Keratinocyte (primary cell): Measurements from ENCODE around the gene GTF3C1. TPM values are rescaled to one million over a fixed set of nuclear protein-coding genes. Genes with fewer than 3 reads are reported as not detected.

Experiments
- DNase-seq: peaks from one replicate; pipeline ENCODE4 v3.0.0-alpha.2; 2011; ENCODE audit warnings: low read depth, missing footprints, low spot score
- FAIRE-seq: peaks from 2 replicates; lab custom pipeline; 2011; peaks lifted over from hg19 to GRCh38; lab: Jason Lieb, UNC
- H2AFZ ChIP-seq: 2 replicates; pipeline ENCODE4 v1.6.0; 2012; ENCODE audit warnings: low read length, control low read depth, inconsistent platforms; ENCODE audit not compliant: control insufficient read depth
- H3K27ac ChIP-seq: 2 replicates; pipeline ENCODE4 v1.5.1; 2011; ENCODE audit warnings: low read length; ENCODE audit not compliant: control insufficient read depth, insufficient read depth
- H3K27me3 ChIP-seq: 3 replicates; pipeline ENCODE4 v1.6.0; 2011; ENCODE audit warnings: low read length; ENCODE audit not compliant: control insufficient read depth, insufficient read depth; ENCODE audit errors: extremely low read depth
- H3K36me3 ChIP-seq, 2 experiments: 2 replicates in 1 of 2; 3 replicates in 1 of 2; pipeline ENCODE4 v1.5.1; 2011; ENCODE audit warnings: low read length in 2 of 2, mild to moderate bottlenecking in 1 of 2; ENCODE audit not compliant: control insufficient read depth in 2 of 2, insufficient read depth in 2 of 2; ENCODE audit errors: extremely low read depth in 1 of 2
- H3K4me1 ChIP-seq: 3 replicates; pipeline ENCODE4 v1.5.1; 2011; ENCODE audit warnings: low read length; ENCODE audit not compliant: control insufficient read depth, insufficient read depth; ENCODE audit errors: extremely low read depth
- H3K4me2 ChIP-seq: 3 replicates; pipeline ENCODE4 v1.6.0; 2011; ENCODE audit warnings: low read depth, low read length; ENCODE audit not compliant: control insufficient read depth, insufficient read depth; ENCODE audit errors: extremely low read depth
- H3K4me3 ChIP-seq, 3 experiments: fragments of 200-600 bp in 1 of 3; sonication (generic) in 1 of 3; 2 replicates in 2 of 3; 3 replicates in 1 of 3; pipeline ENCODE4 v1.5.1; 2011 to 2016; ENCODE audit warnings: low read length in 3 of 3, mild to moderate bottlenecking in 3 of 3, control low read depth in 2 of 3, inconsistent platforms in 1 of 3, low read depth in 1 of 3, mixed read lengths in 1 of 3, mixed run types in 1 of 3, moderate library complexity in 1 of 3; ENCODE audit not compliant: control insufficient read depth in 2 of 3, insufficient read depth in 2 of 3; ENCODE audit errors: extremely low read depth in 1 of 3
- H3K79me2 ChIP-seq: 2 replicates; pipeline ENCODE4 v1.6.0; 2012; ENCODE audit warnings: low read length; ENCODE audit not compliant: control insufficient read depth, insufficient read depth
- H3K9ac ChIP-seq: 3 replicates; pipeline ENCODE4 v1.6.0; 2011; ENCODE audit warnings: low read length; ENCODE audit not compliant: control insufficient read depth, insufficient read depth; ENCODE audit errors: extremely low read depth
- H3K9me1 ChIP-seq: 3 replicates; pipeline ENCODE4 v1.6.0; 2011; ENCODE audit warnings: low read length; ENCODE audit not compliant: control insufficient read depth, insufficient read depth; ENCODE audit errors: extremely low read depth
- H3K9me3 ChIP-seq: 2 replicates; pipeline ENCODE4 v1.5.1; 2012; ENCODE audit warnings: low read depth, low read length; ENCODE audit not compliant: control insufficient read depth
- H4K20me1 ChIP-seq: 3 replicates; pipeline ENCODE4 v1.6.0; 2011; ENCODE audit warnings: low read length; ENCODE audit not compliant: control insufficient read depth, insufficient read depth; ENCODE audit errors: extremely low read depth
- EZH2 ChIP-seq: IDR thresholded peaks from one replicate; pipeline ENCODE4 v1.6.1; 2012; ENCODE audit warnings: inconsistent platforms, mild to moderate bottlenecking, low read length, moderate library complexity
- dilution Hi-C: fragments of 300-500 bp; cut with MboI; formaldehyde crosslinking; loops from one replicate; pipeline ENCODE4 v1.7.0; 2020; ENCODE audit warnings: low sequenced_read_pairs; ENCODE audit not compliant: extremely low pct_ligation_motif_present
- polyA plus RNA-seq, 5 experiments: library from polyadenylated mRNA; depleted of rRNA in 3 of 5; stranded (reverse) in 3 of 5; stranded (forward) in 1 of 5; unstranded in 1 of 5; fragments of >200 nt; gene quantifications; 1 replicate in 1 of 5; 2 replicates in 3 of 5; 3 replicates in 1 of 5; pipeline versions ENCODE4 v1.2.1 to v1.2.3, GENCODE V29; 2011 to 2012; ENCODE audit warnings: missing spikeins in 2 of 5, low read depth in 1 of 5, low replicate concordance in 1 of 5
- TF ChIP-seq, protein P1 (sequence below), 3 experiments: IDR thresholded peaks in 1 of 3; conservative IDR thresholded peaks in 1 of 3; optimal IDR thresholded peaks in 1 of 3; 2 replicates in 2 of 3; 3 replicates in 1 of 3; pipeline versions ENCODE3 to v1.5.1; 2011; ENCODE audit warnings: low read length in 3 of 3, mild to moderate bottlenecking in 3 of 3, moderate library complexity in 2 of 3, control low read depth in 1 of 3, inconsistent platforms in 1 of 3; ENCODE audit not compliant: insufficient read depth in 2 of 3; ENCODE audit errors: extremely low read depth in 1 of 3

Gene GTF3C1
- polyA plus RNA-seq, 1 donor (not counting 4 experiments of a cell fraction or from before 2014, with no cell fraction given), result 23.5 TPM

DNA sequence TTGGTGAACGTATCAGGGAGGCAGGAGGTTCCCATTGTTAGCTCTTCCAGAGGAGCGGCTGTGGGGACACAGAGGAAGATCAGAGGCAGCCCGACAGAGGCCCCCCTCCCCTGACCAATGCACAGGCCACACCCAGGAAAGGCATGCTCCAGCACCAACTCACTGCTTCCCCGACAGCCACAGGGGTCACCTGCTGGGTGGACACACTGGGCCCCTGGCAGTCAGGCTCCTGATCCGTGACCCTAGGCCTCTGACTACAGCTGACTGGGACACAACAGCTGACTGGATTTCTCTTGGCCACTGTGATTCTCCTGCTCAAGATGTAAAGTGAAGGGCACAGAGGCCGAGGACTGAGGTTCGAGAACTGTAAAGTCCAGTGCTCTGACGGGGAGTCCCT lies 84.2 kb downstream of the GTF3C1 start:
- Histone ChIP-seq H3K4me2 (no peak overlapping the region), H3K27ac (no peak overlapping the region), H3K27me3 (no peaks in the 10 kb centered on the region), H3K9ac (no peak overlapping the region), H3K9me3 (no peaks in the 10 kb centered on the region), H3K9me1 (no peaks in the 10 kb centered on the region), H3K4me1 (peaks cover 26% of the 10 kb centered on the region), H3K4me3 (no peak overlapping the region), H3K36me3 (peaks cover 35 to 46% of the 10 kb centered on the region in 2 experiments), H4K20me1 (peaks cover 4% of the 10 kb centered on the region), H2AFZ (no peak overlapping the region), H3K79me2 (no peaks in the 10 kb centered on the region)
- TF ChIP-seq, protein P1, sequence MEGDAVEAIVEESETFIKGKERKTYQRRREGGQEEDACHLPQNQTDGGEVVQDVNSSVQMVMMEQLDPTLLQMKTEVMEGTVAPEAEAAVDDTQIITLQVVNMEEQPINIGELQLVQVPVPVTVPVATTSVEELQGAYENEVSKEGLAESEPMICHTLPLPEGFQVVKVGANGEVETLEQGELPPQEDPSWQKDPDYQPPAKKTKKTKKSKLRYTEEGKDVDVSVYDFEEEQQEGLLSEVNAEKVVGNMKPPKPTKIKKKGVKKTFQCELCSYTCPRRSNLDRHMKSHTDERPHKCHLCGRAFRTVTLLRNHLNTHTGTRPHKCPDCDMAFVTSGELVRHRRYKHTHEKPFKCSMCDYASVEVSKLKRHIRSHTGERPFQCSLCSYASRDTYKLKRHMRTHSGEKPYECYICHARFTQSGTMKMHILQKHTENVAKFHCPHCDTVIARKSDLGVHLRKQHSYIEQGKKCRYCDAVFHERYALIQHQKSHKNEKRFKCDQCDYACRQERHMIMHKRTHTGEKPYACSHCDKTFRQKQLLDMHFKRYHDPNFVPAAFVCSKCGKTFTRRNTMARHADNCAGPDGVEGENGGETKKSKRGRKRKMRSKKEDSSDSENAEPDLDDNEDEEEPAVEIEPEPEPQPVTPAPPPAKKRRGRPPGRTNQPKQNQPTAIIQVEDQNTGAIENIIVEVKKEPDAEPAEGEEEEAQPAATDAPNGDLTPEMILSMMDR (optimal IDR thresholded peaks at IDR 0.05 in 1 of 3, IDR thresholded peaks at IDR 0.05 in 1 of 3, conservative IDR thresholded peaks at IDR 0.05 in 1 of 3; ENCODE audit: extremely low read depth in 1 of 3, insufficient read depth in 2 of 3, low read length in 3 of 3), result no peak
- TF ChIP-seq EZH2, result no peak
- dilution Hi-C loops, result no loop called here
- FAIRE-seq (no peak), DNase-seq (no peak)

DNA sequence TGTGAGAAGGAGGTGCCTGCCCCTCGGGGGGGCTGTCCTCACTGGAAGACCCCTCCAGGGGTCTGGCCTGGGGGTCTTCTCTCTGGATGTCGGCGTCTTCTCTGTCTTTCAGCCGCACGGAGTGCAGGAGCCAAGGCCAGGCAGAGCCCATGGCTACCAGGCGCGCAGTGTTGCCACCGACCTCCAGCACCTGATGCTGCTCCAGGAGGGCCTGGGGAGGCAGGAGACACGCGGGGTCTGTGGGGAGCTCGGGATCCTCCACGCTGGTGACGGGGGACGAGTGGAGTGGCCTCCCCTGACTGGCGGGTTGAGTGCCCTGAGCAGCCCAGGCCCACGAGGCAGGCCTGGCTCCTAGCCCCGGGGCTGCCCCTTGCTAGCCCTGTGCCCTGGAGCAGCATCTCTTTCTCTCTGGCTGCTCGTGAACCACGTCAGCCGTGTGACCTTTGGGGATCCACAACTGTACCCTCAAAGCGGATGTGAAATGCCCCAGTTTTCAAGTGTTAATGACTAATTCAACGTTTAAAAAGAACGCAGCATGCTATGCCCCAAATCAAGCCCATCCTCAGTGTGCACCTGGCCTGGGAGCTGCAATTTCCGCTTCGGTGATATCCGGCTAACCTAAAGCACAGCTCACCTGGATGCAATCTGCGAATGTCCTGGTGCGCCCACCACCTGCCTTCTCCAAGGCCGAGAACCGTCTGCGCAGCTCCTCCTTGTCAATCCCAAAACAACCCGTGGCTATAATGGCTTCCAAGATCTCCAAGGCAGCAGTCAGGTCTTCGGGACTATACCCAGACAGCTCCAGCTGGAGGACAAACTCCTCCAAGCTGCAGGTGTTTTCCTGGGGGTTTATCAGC lies 84.9 kb downstream of the GTF3C1 start:
- no peak overlapping the region for H3K27ac ChIP-seq
- H3K79me2 ChIP-seq, result no peaks in the 10 kb centered on the region
- peaks cover 3% of the 10 kb centered on the region for H4K20me1 ChIP-seq
- peaks cover 32 to 44% of the 10 kb centered on the region in 2 experiments for H3K36me3 ChIP-seq
- H3K4me3 ChIP-seq, result no peak overlapping the region
- dilution Hi-C loops, result no loop called here
- DNase-seq (no peak), FAIRE-seq (no peak)
- TF ChIP-seq, protein P1 (optimal IDR thresholded peaks at IDR 0.05 in 1 of 3, IDR thresholded peaks at IDR 0.05 in 1 of 3, conservative IDR thresholded peaks at IDR 0.05 in 1 of 3; ENCODE audit: extremely low read depth in 1 of 3, insufficient read depth in 2 of 3, low read length in 3 of 3), result no peak
- no peak for TF ChIP-seq EZH2
- no peak overlapping the region for H3K4me2 ChIP-seq
- no peak overlapping the region for H2AFZ ChIP-seq
- no peaks in the 10 kb centered on the region for H3K27me3 ChIP-seq
- H3K9ac ChIP-seq, result no peak overlapping the region
- no peaks in the 10 kb centered on the region for H3K9me3 ChIP-seq
- H3K4me1 ChIP-seq, result peaks cover 32% of the 10 kb centered on the region
- no peaks in the 10 kb centered on the region for H3K9me1 ChIP-seq
